Epithelial cell of proximal tubule (primary cell): ENCODE data around the gene STX5. TPM values are rescaled to one million over a fixed set of nuclear protein-coding genes. Genes with fewer than 3 reads are reported as not detected.

ENCODE experiments used
- DNase-seq: peaks from one replicate; pipeline ENCODE4 v3.0.0-alpha.2; 2011; ENCODE audit warnings: low read depth
- H3K4me3 ChIP-seq: 2 replicates; pipeline ENCODE4 v1.5.1; 2011; ENCODE audit warnings: low read depth, mild to moderate bottlenecking, low read length
- total RNA-seq: library from RNA; depleted of rRNA; stranded (reverse); fragments of >200 nt; gene quantifications from 2 replicates; pipeline ENCODE4 v1.2.3, GENCODE V29; 2015
- TF ChIP-seq, protein P1 (sequence below): conservative IDR thresholded peaks from 2 replicates; pipeline ENCODE4 v1.5.1; 2012; ENCODE audit warnings: low read depth, mild to moderate bottlenecking, low read length

STX5 gene
- total RNA-seq, 1 donor from 2014 or later, result 21.2 TPM

DNA sequence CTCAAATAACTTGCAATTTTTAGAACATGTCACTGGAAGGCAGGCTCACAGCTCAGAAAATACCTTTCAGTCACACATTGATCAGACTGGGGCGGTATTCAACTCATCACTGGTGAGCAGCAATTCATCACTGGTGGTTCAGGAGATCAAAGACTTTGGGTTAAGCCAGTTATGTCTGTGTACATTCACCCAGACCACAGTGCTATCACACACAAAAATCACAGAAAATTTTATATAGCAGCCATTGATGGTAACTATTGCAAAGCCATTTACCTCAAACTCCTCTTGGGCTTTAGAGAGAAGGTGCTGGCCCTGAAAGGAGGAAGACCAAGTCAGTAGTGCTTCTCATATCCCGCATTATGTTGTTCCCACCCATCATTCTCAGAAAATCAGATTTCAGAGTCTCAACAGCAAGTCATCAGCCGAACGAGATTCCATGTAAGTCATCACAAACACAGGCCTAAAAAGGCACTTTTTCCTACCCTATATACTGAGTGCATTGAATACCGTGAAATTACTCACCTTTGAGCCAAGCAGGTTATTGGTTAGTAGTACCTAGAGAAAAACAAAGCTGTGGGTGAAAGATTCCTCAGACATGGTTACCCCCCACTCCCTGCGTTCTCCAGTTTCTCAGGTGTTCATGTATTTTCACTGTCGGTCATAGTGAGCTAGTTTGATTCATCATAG is 21.6 kb upstream of the STX5 start:
- TF ChIP-seq, protein P1, sequence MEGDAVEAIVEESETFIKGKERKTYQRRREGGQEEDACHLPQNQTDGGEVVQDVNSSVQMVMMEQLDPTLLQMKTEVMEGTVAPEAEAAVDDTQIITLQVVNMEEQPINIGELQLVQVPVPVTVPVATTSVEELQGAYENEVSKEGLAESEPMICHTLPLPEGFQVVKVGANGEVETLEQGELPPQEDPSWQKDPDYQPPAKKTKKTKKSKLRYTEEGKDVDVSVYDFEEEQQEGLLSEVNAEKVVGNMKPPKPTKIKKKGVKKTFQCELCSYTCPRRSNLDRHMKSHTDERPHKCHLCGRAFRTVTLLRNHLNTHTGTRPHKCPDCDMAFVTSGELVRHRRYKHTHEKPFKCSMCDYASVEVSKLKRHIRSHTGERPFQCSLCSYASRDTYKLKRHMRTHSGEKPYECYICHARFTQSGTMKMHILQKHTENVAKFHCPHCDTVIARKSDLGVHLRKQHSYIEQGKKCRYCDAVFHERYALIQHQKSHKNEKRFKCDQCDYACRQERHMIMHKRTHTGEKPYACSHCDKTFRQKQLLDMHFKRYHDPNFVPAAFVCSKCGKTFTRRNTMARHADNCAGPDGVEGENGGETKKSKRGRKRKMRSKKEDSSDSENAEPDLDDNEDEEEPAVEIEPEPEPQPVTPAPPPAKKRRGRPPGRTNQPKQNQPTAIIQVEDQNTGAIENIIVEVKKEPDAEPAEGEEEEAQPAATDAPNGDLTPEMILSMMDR, result no peak
- peak overlapping the region; percentile 82 for H3K4me3 ChIP-seq
- DNase-seq, result no peak

DNA sequence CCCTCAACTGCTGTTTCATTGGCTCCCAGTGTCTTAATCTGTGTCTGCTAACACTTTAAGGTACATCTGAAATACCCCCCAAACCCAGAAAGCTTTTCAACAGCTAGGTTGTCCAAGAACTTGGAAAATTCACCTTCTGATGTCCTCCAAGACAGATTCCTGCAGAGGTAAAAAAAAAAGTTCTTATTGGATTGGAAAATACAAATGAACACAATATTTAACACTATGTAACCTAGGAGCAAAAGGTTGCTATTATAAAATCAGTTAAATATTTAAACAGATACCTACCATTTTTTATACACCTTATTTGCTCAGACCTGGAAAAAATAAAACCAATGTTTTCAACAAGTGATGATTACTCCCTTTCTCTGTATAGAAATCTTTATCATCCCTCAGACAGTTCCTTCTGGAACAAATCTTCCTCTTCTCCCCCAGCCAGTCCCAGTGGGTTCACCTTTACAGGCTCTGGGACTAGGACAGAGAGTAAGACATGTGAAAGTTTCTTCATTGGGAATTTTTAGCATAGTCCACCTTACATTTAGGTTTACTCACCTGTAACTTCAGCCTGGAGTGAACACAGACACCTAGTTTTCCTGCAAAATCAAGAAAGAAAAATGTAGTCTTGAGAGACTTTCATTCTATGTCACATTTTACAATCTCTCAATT is 20.8 kb upstream of the STX5 start:
- H3K4me3 ChIP-seq, result no peak overlapping the region
- DNase-seq, result no peak
- TF ChIP-seq, protein P1, result no peak

DNA sequence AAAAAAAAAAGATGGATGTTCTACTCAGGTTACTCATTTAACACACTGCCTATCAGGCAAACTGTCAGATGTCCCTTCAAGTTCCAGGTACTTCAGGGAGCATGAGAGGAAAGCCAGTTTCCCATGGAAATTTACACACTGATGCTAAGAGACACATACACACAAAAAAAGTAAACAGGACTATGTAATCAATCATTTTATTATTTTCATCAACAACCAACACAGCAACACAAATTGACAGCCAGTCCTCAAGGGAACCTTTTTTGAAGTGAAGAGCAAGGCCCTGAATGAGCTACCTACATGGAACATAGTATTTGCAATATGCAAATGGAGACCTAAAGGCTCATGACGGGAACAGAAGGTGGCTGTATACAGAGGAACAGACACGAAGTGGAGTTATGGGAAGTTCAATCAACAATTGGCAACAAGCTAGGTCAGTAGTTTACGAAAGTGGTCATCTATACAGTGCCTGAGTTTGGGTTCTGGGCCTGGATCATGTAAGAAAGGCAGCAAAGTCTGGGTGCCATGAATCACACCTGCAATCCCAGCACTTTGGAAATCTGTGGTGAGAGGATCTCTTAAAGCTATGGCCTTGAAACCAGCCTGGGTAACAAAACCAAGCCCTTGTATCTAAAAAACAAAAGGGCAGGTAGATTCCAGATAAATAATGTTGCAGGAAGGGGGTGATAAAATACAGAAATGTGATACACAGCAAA is 20.1 kb upstream of the STX5 start:
- TF ChIP-seq, protein P1, result no peak
- no peak for DNase-seq
- H3K4me3 ChIP-seq, result no peak overlapping the region

DNA sequence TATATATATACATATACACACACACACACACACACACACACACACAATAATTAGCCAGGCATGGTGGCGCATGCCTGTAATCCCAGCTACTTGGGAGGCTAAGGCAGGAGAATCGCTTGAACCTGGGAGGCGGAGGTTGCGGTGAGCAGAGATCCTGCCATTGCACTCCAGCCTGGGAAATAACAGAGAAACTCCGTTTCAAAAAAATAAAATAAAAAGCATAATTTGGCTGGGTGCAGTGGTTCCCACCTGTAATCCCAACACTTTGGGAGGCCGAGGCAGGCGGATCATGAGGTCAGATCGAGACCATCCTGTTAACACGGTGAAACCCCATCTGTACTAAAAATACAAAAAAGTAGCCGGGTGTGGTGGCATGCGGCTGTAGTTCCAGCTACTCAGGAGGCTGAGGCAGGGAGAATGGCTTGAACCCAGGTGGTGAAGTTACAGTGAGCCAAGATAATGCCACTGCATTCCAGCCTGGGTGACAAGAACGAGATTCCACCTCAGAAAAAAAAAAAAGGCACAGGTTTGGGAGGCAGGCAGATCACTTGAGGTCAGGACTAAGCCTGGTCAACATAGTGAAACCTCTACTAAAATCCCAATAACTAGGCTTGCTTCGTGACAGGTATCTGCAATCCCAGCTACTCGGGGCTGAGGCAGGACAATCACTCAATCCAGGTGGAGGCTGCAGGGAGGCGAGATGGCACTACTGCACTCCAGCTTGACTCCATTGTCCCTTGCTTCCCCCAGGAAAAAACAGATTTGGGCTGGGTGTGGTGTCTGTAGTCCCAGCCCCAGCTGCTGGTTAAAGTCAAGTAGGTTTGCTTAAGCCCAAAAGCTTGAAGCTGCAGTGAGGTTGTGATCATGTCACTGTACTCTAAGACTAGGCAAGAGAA is 19.3 kb upstream of the STX5 start:
- no peak overlapping the region for H3K4me3 ChIP-seq
- TF ChIP-seq, protein P1, result no peak
- no peak for DNase-seq

DNA sequence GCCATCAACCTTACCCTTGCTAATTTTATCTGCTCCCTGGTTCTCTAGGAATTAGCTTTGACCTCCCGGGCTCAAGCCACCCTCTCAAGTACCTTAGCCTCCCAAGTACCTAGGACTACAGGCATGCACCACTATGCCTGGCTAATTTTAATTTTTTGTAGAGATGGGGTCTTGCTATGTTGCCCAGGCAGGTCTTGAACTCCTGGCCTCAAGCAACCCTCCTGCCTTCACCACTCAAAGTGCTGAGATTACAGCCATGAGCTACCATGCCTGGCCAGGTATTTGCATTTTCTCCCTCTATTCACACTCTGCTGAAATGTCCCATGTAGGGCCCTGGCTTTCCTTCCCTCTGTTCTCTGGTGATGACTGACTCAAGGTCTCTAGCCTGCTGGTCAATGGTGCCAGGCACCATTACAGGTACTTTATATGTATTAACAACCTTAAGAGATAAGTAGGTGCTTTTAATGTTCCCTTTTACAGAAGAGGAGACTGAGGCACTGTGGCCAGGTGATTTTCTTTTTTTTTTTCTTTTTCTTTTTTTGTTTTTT is 16.0 kb upstream of the STX5 start:
- no peak overlapping the region for H3K4me3 ChIP-seq
- no peak for DNase-seq
- TF ChIP-seq, protein P1, result no peak

DNA sequence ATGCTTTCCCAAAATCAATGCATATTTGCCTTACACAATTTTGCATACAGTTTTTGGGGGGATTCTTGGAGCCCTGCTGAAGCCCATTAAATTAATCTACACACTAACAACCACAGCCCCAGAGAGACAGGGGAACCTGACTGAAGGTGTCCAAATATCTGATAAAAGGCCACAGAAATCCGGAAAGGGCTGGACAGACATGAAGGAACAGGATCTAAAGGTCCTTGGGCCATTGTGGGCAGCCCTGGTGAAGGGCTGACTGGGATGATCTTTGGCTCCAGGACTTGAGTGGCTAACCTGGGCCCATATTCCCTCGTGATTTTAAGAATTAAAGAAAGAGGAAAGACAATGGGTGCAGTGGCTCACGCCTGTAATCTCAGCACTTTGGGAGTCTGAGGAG is 14.3 kb upstream of the STX5 start:
- H3K4me3 ChIP-seq, result no peak overlapping the region
- TF ChIP-seq, protein P1, result no peak
- no peak for DNase-seq
